GM12873 (cell line): ENCODE measurements around the gene CFAP107.

Experiments used
- TF ChIP-seq, protein P1 (sequence below): IDR thresholded peaks from 2 replicates; pipeline ENCODE4 v1.5.1; 2012; ENCODE audit warnings: low read depth, mild to moderate bottlenecking, moderate library complexity, low read length, control low read depth; ENCODE audit not compliant: insufficient read depth; ENCODE audit errors: missing control alignments

Gene CFAP107

DNA sequence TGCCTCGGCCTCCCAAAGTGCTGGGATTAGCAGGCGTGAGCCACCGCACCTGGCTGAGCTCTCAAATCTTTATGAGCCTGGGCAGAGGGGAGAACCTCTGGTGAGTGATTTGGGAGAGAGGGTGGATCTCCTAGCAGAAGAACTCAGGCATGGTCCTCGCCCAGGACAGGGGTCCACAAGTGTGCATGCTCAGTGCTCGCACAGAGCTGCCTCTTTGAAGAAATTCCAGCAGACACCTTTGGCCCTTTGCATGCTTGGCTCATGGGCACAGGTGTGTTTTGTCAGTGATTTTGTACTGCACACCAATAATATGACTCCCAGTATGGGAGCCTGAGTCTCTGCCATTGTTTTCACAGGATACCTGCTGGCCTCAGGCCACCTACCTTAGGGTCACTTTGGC lies 15.8 kb downstream of the CFAP107 start:
- TF ChIP-seq, protein P1, sequence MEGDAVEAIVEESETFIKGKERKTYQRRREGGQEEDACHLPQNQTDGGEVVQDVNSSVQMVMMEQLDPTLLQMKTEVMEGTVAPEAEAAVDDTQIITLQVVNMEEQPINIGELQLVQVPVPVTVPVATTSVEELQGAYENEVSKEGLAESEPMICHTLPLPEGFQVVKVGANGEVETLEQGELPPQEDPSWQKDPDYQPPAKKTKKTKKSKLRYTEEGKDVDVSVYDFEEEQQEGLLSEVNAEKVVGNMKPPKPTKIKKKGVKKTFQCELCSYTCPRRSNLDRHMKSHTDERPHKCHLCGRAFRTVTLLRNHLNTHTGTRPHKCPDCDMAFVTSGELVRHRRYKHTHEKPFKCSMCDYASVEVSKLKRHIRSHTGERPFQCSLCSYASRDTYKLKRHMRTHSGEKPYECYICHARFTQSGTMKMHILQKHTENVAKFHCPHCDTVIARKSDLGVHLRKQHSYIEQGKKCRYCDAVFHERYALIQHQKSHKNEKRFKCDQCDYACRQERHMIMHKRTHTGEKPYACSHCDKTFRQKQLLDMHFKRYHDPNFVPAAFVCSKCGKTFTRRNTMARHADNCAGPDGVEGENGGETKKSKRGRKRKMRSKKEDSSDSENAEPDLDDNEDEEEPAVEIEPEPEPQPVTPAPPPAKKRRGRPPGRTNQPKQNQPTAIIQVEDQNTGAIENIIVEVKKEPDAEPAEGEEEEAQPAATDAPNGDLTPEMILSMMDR = no peak

DNA sequence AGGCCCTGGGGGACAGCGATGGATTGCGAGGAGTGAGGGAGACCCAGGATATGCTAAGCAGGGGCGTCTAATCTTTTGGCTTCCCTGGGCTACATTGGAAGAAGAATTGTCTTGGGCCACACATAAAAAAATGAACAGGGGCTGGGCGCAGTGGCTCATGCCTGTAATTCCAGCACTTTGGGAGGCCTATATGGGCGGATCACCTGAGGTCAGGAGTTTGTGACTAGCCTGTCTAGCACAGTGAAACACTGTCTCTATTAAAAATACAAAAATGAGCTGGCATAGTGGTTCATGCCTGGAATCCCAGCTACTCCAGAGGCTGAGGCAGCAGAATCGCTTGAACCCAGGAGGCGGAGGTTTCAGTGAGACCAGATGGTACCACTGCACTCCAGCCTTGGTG lies 16.8 kb downstream of the CFAP107 start:
- TF ChIP-seq, protein P1 = no peak

DNA sequence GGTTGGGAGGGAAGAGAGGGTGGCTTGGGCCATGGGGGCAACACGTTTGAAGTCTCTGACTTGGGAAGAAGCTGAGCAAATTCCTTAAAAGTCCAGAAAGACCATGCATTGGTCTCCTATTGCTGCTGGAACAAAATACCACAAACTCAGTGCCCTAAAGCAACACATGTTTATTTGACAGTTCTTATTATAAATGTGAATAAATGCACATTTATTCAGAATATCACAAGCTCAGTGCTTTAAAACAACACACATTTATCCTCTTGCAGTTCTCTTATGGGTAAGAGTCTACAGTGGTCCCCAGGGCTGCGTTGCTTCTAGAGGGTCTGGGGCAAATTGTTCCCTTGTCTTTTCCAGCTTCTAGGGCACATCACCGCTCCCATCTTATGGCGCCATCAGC lies 17.5 kb downstream of the CFAP107 start:
- TF ChIP-seq, protein P1 = no peak

DNA sequence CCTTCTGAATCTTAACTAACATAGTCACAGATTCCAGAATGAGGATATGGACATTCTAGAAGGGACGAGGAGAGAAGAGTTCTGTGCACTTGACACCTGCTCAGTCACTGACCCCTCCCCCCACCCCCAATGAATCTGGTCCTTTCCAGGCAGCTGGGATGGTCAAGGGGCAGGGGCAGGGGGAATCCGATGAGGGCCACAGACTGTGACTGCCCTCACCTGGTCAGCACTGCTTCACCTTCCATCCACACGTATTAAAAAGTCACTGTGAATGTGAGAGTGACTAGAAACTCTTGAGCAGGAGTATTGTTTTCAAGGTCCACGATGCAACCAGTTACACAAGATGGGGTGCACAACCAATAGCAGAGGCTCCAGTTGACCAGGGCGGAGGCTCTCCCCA lies 18.0 kb downstream of the CFAP107 start:
- TF ChIP-seq, protein P1 = no peak

DNA sequence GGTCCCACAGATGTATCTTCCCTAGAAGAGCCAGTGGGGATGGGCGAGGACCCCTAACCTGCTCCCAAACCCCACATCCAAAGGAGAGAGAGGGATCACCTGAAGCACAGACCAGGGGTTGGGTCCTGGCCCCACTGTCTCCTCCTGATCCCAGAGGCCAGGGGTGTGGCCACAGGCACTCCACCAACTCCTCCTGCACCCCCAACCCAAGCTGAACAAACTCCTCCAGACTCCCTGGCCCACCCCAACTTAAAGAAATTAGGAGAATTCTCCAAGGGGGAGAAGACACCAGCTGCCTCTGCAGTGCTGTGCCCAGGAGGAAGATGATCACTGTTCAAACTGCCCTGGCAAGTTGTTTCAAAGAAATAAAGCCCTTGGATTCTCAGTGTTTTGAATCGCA lies 23.0 kb downstream of the CFAP107 start:
- TF ChIP-seq, protein P1 = no peak

DNA sequence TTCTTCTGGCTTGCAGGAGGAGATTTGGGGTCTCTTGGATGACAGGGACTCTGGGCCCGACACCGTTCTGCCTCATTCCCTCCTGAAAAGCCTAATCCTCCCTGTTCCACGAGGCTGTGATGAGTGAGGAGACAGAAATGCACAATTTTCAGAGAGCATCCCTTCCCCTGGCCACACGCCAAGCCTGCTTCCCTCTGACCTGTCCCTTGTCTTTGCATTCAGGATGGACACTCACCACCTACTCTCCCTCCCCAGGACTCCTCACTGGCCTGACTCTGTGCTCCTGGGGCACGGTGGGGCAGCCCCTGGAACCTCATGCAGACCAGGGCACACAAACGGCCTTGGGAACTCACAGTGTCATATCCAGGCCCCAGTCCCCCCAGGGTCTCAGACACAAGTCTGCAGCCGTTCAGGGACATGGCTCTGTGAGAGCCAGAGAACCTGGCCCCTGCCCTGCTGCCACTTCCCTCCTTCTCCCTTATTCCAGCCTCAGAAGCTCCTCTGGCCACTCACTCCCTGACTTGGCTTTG lies 24.0 kb downstream of the CFAP107 start:
- TF ChIP-seq, protein P1 = no peak

DNA sequence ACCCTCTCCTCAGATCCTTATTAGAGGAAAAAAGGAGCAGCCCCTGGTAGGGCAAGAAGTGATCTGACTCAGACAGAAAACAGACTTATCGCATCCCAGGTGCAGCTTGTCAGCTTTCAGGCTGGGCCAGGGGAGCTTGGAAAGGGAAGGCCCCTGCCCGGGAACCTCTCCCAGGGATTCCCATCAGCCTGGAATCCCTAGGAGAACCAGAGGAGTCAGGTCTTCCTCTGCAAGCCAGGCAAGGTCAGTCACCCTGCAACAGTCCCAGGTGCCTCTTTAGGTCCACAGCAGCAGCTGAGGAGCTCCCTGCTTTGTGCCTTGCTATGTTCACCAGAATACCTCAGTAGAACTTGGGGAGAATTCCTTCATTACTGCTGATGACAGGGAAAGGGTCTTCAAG lies 24.6 kb downstream of the CFAP107 start:
- TF ChIP-seq, protein P1 = no peak
